ENCODE data around the gene TFPI.
A peak's percentile ranks its signal among the peaks of the same experiment; 100 is the strongest.

Gene TFPI

DNA sequence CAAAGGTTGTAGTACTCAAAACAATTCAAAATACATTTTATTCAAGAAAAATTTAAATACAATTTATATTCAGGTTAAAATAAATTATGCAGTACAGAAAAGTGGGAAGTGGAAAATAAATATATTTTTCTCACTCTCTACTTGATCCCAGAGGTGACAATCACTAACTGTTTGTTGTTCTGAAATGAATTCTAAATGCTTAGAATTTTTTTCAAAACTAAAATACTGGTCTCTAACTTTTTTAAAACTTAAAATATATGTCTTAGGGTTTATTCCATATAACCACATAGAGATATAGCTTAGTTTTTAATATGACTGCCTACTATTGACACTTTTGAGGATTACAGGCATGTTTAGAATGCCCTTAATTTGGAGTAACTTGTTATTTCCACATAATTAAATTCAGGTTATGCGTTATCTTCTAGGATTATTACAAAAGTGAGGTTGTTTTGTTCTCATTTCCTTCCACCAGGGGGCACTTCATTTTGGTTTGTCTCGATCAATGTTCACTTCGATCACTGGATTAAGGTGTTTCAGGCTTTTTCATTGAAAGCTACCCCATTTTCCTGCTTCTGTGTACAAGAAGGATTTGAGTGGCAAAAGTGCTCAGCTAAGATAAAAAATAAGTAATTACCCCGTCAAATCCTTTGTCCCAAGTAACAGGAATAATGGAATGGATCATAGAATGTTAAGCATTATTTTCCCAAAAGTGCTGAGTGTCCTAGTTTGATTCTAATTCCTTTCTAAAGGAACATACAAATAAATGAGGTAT lies 27.1 kb upstream of the TFPI start:
- H3K4me3 ChIP-seq (replicated peaks; ENCODE audit: low read depth, low read length) = no peak overlapping the region
- TF ChIP-seq, protein P1, sequence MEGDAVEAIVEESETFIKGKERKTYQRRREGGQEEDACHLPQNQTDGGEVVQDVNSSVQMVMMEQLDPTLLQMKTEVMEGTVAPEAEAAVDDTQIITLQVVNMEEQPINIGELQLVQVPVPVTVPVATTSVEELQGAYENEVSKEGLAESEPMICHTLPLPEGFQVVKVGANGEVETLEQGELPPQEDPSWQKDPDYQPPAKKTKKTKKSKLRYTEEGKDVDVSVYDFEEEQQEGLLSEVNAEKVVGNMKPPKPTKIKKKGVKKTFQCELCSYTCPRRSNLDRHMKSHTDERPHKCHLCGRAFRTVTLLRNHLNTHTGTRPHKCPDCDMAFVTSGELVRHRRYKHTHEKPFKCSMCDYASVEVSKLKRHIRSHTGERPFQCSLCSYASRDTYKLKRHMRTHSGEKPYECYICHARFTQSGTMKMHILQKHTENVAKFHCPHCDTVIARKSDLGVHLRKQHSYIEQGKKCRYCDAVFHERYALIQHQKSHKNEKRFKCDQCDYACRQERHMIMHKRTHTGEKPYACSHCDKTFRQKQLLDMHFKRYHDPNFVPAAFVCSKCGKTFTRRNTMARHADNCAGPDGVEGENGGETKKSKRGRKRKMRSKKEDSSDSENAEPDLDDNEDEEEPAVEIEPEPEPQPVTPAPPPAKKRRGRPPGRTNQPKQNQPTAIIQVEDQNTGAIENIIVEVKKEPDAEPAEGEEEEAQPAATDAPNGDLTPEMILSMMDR (IDR thresholded peaks at IDR 0.05; ENCODE audit: low read depth, low read length, missing control alignments) = peak; percentile 60
- peak; percentile 15 for DNase-seq (ENCODE audit: extremely low read depth, low read depth)

DNA sequence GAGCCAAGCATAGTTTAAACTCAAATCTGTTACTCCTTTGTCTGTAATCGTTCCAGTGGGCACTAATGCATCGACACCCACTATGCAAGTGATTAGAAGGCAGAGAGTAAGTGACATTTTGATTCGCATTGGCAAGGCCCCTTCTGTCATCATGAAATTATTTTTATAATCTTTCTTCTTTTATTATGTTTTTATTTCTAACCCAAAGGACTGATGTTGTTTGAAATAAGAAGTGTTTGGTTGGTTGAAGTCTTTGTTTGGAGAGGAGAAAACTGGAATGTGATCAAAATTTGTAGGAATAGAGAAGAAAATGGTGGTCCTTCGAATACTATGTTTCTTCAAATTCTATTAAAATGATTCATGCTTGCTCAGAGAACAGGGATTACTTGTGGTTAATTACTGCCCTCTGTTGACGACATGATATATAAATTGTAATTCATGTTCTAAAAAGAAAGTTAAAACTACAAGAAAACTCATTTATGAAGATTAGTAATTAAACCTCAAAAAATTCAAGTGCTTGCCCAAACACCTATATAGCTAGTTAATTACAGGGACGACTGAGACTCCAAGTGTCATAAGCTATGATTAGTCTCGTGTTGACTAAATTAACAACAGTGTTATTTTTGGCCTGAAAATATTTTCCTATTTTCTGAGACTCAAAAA lies 26.4 kb upstream of the TFPI start:
- DNase-seq (ENCODE audit: extremely low read depth, low read depth) = peak; percentile 55
- TF ChIP-seq, protein P1 (IDR thresholded peaks at IDR 0.05; ENCODE audit: low read depth, low read length, missing control alignments) = peak; percentile 8
- no peak overlapping the region for H3K4me3 ChIP-seq (replicated peaks; ENCODE audit: low read depth, low read length)

DNA sequence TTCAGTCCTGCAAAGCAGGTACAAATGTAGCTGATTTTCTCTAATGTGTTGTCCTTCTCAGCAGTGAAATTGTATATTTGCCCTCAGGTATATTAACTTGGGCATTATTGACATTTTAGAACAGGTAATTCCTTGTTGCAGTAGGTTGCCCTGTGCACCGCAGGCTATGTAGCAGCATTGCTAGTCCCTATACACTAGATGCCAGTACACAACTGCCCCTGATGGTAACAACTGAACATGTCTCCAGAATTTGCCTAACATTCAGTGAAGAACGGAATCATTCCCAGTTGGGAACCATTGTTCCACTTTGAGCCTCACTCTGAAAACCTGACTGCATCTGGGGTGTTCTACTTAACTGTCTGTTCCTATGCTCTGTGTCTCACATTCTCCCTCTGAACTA lies 23.1 kb upstream of the TFPI start:
- TF ChIP-seq, protein P1 (IDR thresholded peaks at IDR 0.05; ENCODE audit: low read depth, low read length, missing control alignments) = no peak
- no peak for DNase-seq (ENCODE audit: extremely low read depth, low read depth)
- no peak overlapping the region for H3K4me3 ChIP-seq (replicated peaks; ENCODE audit: low read depth, low read length)

DNA sequence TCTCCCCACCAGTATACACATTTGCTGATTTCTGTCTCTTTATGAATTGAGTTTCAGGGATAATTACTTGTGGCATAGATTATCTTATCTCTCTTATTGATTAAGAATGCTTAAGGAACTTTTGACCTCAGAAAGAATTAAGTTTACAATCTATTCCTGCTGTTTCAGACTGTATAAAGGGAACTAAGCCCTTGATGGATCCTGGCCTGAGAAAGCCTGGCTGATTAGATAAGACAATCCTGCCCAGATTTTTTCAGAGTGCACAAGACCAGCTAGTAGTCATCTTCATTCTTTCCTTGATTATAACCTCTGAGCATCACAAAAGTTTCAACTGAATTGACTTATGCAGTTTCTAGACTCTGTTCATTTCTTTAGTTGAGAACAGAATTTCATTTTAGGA lies 22.7 kb upstream of the TFPI start:
- no peak for DNase-seq (ENCODE audit: extremely low read depth, low read depth)
- TF ChIP-seq, protein P1 (IDR thresholded peaks at IDR 0.05; ENCODE audit: low read depth, low read length, missing control alignments) = no peak

DNA sequence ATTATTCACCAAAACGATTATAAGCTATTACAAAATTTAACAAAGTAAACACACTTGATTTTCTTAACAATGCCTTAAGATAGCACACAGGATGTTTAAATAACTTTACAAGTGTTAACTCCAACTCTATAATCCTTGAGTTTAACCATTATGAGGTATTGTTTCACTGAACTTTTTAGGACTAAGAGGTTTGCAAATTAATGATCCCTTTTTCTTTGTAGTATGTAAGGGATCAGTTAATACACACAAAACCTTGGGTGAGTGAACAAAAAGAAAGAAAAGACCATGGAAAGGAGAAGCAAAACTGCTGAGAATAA lies 21.5 kb upstream of the TFPI start:
- no peak for DNase-seq (ENCODE audit: extremely low read depth, low read depth)
- TF ChIP-seq, protein P1 (IDR thresholded peaks at IDR 0.05; ENCODE audit: low read depth, low read length, missing control alignments) = no peak
- H3K4me3 ChIP-seq (replicated peaks; ENCODE audit: low read depth, low read length) = no peak overlapping the region

More for the DNA sequence above, 22.7 kb upstream of the TFPI start:
- H3K4me3 ChIP-seq (replicated peaks; ENCODE audit: low read depth, low read length) = no peak overlapping the region

DNA sequence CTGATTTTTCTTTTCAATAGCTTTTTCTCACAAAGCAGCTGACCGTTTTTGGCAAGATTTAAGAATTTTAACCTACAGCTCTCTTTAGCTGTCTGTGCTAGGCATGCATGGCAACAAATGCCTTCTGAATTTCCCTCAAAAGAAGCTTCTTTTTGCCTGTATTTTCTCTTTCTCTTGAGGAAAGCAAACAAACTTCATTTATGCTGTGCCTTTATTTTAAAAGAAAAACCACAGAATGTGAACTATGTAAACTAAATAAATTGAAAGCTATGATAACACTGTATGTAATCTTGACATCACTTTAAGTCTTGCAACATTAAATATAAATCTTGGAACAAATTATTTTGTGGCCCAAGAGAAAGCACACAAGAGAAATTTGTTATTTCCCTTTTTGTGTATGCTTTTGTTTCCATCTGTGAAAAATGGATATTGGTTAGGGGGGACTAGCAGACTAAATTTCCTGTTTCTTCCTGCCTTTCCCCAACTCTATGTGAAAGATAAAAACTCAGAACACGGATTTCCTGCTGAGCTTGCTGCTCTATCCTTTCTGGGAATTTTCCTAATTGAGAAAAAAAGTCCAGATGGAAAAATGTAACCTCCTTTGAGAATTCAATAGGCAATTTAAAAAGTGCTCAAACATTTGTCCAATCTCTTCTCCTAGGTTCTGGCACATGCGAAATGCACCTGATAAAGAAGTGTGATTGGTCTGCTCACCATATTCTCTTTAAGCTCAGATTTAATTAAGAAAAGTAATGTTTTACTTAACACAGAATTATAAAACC lies 20.9 kb upstream of the TFPI start:
- TF ChIP-seq, protein P1 (IDR thresholded peaks at IDR 0.05; ENCODE audit: low read depth, low read length, missing control alignments) = no peak
- no peak for DNase-seq (ENCODE audit: extremely low read depth, low read depth)

More for the DNA sequence above, 20.9 kb upstream of the TFPI start:
- H3K4me3 ChIP-seq (replicated peaks; ENCODE audit: low read depth, low read length) = no peak overlapping the region

All from HFF-Myc (cell line).